ENCODE data around the gene MICAL3. TPM values are rescaled to one million over a fixed set of nuclear protein-coding genes. Genes with fewer than 3 reads are reported as not detected.

MICAL3 gene
- total RNA-seq, 1 experiment from 2014 or later, result 47.1 TPM

DNA sequence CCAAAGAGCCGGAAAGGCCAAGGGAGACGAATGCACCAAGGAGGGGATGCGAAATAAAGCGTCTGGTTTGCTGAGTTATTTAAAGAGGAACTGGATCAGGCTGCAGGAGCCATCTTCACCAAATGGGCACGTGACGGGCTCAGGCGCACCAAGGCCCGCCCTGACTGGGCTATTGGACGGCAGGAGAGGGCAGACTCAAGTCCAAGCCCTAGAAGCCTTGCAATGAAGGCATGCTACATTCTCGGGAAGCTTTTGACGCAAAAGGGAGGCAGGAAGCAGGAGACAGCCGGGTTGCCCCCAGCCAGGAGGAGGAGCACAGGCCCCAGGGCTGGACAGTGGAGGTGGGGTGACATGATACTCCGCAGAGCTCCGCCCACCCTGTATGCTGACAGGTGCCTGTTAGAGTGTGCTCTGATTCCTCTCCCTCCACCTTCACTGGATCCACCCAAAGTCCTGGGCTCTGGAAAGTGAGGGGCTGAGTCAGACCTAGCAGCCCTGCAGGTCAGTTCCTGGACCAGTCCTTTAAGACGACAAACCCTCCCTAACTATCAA, 208.6 kb downstream of the MICAL3 start:
- H3K4me1 ChIP-seq (ENCODE audit: control insufficient read depth, insufficient read depth, low read length), result no peaks in the 10 kb centered on the region
- intact Hi-C loops (cut with micrococcal nuclease; ENCODE audit: unreplicated experiment), result no loop called here
- no peak for DNase-seq (ENCODE audit: low read depth, low spot score)
- H3K36me3 ChIP-seq (ENCODE audit: control insufficient read depth, insufficient read depth, low read length), result no peaks in the 10 kb centered on the region
- H3K27me3 ChIP-seq (ENCODE audit: control insufficient read depth, insufficient read depth, low read length), result no peaks in the 10 kb centered on the region
- ChIA-PET POLR2A (no interaction called here), CTCF (no interaction called here)
- ATAC-seq, result no peak
- in situ Hi-C loops (cut with HindIII; ENCODE audit: low pct_unique_long_range_greater_than_20kb, low sequenced_read_pairs), result no loop called here
- H3K9me3 ChIP-seq (ENCODE audit: control insufficient read depth, insufficient read depth, low read depth, low read length), result no peaks in the 10 kb centered on the region
- H3K4me3 ChIP-seq (ENCODE audit: low read depth in 2 of 2, low read length in 2 of 2), result no peak overlapping the region
- TF ChIP-seq SIN3A (IDR thresholded peaks at IDR 0.05; ENCODE audit: borderline replicate concordance, insufficient read depth, low read depth, low read length), result no peak
- no peak for TF ChIP-seq CTCF (IDR thresholded peaks at IDR 0.05)
- TF ChIP-seq POLR2AphosphoS5 (IDR thresholded peaks at IDR 0.05; ENCODE audit: low read depth, low read length), result no peak
- no peak for TF ChIP-seq TCF7L2 (IDR thresholded peaks at IDR 0.05; ENCODE audit: low read depth, low read length)
- TF ChIP-seq, protein P1, sequence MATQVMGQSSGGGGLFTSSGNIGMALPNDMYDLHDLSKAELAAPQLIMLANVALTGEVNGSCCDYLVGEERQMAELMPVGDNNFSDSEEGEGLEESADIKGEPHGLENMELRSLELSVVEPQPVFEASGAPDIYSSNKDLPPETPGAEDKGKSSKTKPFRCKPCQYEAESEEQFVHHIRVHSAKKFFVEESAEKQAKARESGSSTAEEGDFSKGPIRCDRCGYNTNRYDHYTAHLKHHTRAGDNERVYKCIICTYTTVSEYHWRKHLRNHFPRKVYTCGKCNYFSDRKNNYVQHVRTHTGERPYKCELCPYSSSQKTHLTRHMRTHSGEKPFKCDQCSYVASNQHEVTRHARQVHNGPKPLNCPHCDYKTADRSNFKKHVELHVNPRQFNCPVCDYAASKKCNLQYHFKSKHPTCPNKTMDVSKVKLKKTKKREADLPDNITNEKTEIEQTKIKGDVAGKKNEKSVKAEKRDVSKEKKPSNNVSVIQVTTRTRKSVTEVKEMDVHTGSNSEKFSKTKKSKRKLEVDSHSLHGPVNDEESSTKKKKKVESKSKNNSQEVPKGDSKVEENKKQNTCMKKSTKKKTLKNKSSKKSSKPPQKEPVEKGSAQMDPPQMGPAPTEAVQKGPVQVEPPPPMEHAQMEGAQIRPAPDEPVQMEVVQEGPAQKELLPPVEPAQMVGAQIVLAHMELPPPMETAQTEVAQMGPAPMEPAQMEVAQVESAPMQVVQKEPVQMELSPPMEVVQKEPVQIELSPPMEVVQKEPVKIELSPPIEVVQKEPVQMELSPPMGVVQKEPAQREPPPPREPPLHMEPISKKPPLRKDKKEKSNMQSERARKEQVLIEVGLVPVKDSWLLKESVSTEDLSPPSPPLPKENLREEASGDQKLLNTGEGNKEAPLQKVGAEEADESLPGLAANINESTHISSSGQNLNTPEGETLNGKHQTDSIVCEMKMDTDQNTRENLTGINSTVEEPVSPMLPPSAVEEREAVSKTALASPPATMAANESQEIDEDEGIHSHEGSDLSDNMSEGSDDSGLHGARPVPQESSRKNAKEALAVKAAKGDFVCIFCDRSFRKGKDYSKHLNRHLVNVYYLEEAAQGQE (IDR thresholded peaks at IDR 0.05; ENCODE audit: insufficient read depth in 1 of 2, low read depth in 2 of 2, low read length in 1 of 2), result no peak
- H3K27ac ChIP-seq (ENCODE audit: low read length), result no peak overlapping the region
- no TSS peak for BruUV-seq (replicated peaks)

- BruUV-seq (replicated peaks), result no TSS peak
- no peaks in the 10 kb centered on the region for H3K9me3 ChIP-seq (ENCODE audit: control insufficient read depth, insufficient read depth, low read depth, low read length)
- intact Hi-C loops (cut with micrococcal nuclease; ENCODE audit: unreplicated experiment), result no loop called here
- in situ Hi-C loops (cut with HindIII; ENCODE audit: low pct_unique_long_range_greater_than_20kb, low sequenced_read_pairs), result no loop called here
- no peaks in the 10 kb centered on the region for H3K27me3 ChIP-seq (ENCODE audit: control insufficient read depth, insufficient read depth, low read length)
- ATAC-seq, result no peak
- no peaks in the 10 kb centered on the region for H3K36me3 ChIP-seq (ENCODE audit: control insufficient read depth, insufficient read depth, low read length)
- DNase-seq (ENCODE audit: low read depth, low spot score), result no peak
- ChIA-PET CTCF (no interaction called here), POLR2A (interaction anchor here (0.7 kb wide), 1 partner anchor 15 kb away, joined by 3 read pairs; no protein-coding TSS in a partner anchor)
- H3K4me3 ChIP-seq (ENCODE audit: low read depth in 2 of 2, low read length in 2 of 2), result no peak overlapping the region
- no peak overlapping the region for H3K27ac ChIP-seq (ENCODE audit: low read length)
- H3K4me1 ChIP-seq (ENCODE audit: control insufficient read depth, insufficient read depth, low read length), result no peaks in the 10 kb centered on the region
- TF ChIP-seq, protein P1 (IDR thresholded peaks at IDR 0.05; ENCODE audit: insufficient read depth in 1 of 2, low read depth in 2 of 2, low read length in 1 of 2), result no peak
- no peak for TF ChIP-seq CTCF (IDR thresholded peaks at IDR 0.05)
- no peak for TF ChIP-seq POLR2AphosphoS5 (IDR thresholded peaks at IDR 0.05; ENCODE audit: low read depth, low read length)
- no peak for TF ChIP-seq TCF7L2 (IDR thresholded peaks at IDR 0.05; ENCODE audit: low read depth, low read length)
- no peak for TF ChIP-seq SIN3A (IDR thresholded peaks at IDR 0.05; ENCODE audit: borderline replicate concordance, insufficient read depth, low read depth, low read length)
Observed at GRCh38 chr22:17814830-17815229, 209.5 kb downstream of the MICAL3 start.

Measured in Panc1 (cell line).